ENCODE measurements around the gene EHMT2.
A peak's percentile ranks its signal among the peaks of the same experiment; 100 is the strongest.
"Not testable (repeated sequence)": the region's sequence is repeated elsewhere in the genome, so short reads cannot be mapped to it uniquely, and the experiment has no call there.

Gene EHMT2

DNA sequence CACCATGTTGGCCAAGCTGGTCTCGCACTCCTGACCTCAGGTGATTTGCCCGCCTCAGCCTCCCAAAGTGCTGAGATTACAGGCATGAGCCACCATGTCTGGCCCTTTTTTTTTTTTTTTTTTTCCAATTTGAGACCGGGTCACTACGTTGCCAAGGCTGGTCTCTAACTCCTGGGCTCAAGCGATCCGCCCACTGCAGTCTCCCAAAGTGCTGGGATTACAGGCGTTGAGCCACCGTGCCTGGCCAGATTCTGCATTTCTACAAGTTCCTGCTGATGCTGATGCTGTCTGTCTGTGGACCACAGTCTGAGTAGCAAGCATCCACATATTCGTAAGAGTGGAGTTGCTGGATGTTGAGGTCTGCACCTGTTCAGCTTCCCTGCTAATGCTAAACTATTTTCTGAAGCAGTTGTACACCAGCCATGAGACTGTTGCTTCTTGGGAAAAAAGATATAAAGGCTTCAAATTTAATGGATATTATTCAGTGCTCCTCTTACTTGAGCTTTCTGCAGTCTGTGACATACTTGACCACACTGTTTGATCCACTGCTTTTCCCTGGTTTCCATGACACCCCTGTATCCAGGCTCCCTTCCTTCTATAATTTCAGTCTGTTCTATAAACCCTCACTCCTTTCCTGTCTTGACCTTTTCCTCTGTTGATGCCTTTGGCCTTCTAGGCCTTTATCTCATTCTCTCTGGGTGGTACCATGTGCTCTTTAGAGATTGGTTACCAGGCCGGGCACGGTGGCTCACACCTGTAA lies 14.5 kb upstream of the EHMT2 start:
- DNase-seq, result no peak

DNA sequence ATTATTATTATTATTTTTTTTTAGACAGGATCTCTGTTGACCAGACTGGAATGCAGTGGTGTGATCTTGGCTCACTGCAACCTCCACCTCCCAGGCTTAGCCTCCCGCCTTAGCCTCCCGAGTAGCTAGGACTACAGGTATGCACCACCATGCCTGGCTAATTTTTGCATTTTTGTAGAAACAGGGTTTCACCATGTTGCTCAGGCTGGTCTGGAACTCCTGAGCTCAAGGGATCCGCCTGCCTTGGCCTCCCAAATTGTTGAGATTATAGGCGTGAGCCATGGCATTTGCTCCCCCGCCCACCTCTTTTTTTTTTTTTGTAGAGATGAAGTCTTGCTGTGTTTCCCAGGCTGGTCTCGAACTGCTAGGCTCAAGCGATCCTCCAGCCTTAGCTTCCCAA lies 11.8 kb upstream of the EHMT2 start:
- not testable (repeated sequence) for DNase-seq

DNA sequence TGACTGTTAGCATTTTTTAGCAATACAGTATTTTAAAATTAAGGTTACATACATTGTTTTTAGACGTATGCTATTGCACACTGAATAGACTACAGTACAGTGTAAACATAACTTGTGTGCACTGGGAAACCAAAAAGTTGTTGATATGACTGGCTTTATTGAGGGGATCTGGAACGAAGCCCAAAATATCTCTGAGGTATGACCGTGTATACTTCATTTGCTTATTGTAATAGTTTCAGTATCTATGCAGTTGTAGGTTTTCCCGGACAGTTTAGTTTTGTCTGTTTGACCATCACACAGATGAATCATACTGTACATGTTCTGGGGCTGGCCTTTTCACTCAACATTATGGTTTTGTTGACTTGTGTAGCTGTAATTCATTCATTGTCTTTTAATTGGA lies 11.3 kb upstream of the EHMT2 start:
- no peak for DNase-seq

DNA sequence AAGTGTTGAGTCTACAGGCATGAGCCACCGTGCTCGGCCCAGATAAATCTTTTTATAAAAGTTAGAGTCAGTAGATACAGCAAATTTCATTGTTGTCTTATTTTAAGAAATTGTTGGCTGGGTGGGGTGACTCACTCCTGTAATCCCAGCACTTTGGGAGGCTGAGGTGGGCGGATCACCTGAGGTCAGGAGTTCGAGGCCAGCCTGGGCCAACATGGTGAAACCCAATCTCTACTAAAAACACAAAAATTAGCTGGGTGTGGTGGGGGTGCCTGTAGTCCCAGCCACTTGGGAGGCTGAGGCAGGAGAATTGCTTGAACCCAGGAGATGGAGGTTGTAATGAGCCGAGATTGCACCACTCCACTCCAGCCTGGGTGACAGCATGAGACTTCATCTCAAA lies 10.8 kb upstream of the EHMT2 start:
- not testable (repeated sequence) for DNase-seq

DNA sequence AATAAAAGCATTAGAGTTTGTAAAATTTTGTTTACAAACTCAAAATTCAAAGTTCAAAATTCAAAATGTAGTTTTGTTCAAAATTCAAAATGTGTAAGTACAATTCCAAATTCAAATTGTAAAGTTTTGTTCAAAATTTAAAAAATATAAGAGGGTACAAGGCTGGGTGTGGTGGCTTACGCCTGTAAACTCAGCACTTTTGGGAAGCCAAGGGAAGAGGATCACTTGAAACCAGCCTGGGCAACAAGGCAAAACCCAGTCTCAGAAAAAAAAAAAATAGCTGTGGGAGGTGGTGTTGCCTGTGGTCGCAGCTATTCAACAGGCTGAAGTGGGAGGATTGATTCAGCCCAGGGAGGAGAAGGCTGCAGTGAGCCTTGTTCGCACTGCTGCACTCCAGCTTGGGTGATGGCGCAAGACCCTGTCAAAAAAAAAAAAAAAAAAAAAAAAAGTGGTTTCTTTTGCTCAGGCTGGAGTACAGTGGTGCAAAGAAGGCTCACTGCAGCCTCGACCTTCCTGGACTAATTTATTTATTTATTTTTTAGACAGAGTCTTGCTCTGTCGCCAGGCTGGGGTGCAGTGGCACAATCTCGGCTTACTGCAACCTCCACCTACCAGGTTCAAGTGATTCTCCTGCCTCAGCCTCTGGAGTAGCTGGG lies 9.8 kb upstream of the EHMT2 start:
- DNase-seq, result no peak

DNA sequence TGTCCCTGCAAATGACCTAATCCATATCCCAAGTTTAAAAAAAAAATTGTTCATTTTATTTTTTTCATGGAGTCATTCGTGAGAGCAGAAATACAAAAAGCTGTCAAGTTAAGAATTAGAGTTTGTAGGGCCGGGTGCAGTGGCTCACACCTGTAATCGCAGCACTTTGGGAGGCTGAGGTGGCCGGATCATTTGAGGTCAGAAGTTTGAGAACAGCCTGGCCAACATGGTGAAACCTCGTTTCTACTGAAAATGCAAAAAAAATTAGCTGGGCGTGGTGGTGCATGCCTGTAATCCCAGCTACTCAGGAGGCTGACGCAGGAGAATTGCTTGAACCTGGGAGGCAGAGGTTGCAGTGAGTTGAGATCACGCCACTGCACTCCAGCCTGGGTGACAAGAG lies 9.2 kb upstream of the EHMT2 start:
- not testable (repeated sequence) for DNase-seq

DNA sequence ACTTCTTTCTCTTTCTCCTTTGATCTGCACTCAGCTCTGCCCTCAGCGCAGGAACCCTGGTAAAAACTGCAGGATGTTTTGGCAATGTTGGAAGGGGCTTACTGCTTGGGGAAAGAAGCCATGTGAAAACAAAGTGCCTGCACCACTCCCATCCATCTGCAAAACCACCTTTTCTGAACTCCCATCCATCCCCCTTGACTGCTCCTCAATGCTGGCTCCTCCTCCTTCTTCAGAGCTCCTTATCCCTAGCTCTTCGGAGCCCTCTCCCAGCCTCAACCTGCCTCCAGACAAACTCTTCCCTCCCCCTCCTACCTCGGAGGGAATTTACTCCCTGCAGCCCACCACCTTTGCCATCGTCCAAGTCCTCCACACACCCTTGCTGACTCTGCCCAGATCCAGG lies 8.6 kb upstream of the EHMT2 start:
- no peak for DNase-seq

DNA sequence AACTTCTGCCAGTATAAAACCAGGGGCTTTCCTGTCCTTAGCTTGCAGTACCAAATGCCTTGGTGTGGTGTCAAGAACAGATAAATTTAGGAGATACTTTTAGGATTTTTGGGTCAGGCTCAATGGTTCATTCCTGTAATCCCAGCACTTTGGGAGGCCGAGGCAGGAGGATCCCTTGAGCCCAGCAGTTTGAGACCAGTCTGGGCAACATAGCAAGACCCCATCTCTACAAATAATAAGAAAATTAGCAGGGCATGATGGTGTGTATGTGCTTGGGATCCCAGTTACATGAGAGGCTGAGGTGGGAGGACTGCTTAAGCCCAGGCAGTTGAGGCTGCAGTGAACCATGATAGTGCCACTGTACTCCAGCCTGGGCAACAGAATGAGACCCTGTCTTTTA lies 7.5 kb upstream of the EHMT2 start:
- no peak for DNase-seq

DNA sequence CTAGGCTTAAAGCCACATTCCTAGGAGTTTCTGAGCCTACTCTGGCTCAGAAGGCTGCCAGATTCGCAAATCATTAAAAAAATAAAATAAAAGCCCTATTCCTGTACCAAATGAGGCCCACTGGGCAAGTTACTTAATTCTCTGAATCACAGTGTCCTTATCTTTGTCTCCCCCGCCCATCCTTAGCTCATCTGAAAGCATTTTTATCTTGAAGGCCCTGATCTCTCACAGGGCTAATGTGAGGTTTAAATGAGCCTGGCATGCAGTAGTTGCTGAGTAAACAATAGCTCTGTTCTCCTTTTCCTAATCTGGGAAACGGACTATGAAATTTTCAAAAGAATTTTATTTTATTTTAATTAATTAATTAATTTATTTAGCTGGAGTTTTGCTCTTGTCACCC lies 6.5 kb upstream of the EHMT2 start:
- no peak for DNase-seq

DNA sequence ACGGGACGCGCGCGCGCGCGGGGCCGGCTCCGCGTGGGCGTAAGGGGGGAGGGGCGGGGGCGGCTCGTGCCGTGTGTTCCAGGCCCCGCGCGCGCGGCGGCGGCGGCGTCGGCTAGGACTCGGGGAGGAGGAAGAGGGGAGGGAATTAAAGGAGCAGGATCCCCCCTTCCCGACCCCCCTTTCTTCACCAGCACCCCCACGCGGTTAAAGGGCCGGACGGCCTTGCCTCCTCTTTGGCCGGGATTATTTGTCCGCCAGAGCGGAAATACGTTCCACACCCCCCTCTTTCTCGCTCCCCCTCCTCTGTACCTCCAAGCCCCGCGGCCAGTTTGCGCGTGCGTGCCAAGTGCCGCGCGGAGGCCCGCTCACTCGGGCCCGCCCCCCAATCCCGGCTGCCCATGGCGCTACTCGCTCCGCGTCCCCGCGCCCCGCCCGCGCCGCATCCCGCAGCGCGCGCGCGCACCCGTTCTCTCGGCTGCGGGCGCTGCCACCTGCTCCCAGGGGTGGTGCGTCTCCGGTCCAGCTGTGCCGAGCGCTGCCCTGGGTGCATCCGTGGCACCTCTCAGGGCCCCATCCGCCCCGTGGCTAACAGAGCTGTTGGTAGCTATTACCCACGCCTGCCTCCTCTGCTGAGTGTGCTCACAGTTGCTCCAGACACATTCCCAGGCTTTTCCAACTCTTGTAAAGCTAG lies 4.6 kb upstream of the EHMT2 start, which contains the start of gene ZBTB12:
Gene ZBTB12 (minus strand): TSS at position 134 of the 691 bp plus-strand sequence. CDS start 781 bp downstream, outside the sequence.
- DNase-seq, result peak; percentile 94

DNA sequence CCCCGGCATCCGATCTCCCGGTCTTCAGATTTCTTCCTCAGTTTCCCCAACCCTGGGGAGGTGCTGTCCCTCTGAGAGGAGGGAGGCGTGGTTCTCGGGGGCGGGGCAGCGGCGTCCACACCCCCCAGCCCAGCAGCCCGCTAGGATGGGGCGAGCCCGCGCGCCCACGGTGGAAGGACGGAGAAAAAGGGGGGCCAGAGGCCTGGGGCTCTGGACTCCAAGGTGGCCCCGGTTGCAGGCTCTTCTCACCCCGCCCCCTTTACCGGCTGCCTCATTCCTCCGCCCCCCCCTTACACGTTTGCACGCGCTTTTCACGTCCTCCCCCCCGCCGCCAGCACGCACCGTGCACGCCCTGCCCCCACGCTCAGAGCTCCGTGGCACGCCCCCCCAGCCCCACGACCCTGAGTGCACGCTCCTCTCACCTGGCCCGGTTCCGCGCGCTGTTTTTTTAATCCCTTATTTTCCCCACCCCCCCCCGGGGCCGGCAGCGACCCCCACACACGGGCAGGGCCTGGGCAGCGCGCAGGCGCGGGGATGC lies 4.0 kb upstream of the EHMT2 start:
- DNase-seq, result peak; percentile 24

DNA sequence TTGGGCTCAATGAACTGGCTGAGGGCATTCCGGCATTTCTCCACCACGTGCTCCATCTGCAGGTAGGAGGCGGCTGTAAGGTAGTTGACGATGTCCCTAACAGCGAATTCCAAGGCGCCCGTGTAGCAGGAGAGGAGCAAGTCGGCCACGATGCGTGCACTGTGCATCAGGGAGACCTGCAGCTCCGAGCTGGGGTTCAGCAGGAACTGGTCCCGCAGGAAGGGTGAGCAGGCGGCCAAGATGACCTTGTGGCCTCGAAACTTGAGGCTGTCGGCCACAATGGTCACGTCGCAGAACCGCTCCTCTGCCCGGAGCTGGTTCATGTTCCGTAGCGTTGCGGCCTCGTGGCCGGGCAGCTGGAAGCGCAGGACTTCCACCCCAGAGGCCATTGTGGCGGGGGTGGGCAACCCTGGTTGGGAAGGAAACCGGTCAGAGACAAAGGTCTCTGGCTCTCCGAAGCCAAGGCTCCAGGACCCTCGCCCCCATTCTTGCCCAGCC lies 3.5 kb upstream of the EHMT2 start:
- DNase-seq, result no peak

DNA sequence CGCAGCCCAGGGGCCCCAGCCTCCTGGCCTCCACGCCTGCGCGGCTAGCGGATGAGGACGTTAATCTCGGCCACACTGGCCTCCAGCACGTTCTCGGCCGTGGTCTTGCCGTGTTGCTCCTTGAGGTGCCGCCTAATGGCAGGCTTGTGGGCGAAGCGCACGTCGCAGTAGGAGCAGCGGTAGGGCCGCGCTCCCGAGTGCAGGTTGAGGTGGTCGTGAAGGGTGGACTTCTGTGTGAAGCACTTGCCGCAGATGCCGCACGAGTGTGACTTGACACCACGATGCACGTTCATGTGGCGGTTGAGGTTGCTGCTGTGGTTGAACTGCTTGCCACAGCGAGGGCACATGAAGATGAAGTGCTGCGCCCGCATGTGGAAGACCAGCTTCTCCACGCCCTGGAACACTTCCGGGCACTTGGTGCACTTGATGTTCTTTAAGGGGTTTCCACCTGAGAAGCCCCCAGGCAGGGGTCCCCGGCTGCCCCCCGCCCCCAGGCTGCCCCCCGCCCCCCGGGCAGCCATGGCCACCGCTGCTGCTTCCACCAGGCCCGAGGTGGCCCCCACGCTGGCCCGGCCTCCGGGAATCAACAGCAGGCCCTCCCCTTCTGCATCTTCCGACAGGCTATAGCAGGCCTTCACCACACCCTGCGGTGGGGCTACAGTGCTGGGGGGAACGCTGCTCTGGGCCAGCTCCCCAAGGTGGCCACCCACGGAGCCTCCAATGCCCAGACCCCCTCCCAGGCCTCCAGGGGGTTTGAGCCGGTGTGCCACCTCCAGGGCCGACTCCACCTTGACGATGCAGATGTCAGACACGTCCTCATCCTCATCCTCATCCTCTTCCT lies 2.6 kb upstream of the EHMT2 start:
- no peak for DNase-seq

DNA sequence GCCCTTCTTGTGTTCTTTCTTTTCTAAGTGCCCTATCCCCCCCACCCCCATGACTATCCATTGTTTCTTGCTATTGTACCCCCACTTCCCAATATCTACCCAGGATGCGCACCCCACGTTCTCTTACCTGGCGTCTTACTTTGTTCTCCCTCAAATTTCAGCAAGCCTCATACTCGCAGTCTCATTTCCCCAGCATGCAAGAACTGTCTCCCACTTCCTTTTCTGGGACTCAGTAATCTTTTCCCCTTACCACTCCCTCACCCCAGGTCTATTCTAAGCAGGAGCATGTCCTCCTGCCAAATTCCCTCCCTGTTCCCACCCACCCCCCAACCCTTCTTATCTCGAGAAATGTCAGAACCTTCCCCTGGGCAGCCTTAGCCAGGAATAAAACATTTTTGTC lies 1.7 kb upstream of the EHMT2 start:
- DNase-seq, result no peak

DNA sequence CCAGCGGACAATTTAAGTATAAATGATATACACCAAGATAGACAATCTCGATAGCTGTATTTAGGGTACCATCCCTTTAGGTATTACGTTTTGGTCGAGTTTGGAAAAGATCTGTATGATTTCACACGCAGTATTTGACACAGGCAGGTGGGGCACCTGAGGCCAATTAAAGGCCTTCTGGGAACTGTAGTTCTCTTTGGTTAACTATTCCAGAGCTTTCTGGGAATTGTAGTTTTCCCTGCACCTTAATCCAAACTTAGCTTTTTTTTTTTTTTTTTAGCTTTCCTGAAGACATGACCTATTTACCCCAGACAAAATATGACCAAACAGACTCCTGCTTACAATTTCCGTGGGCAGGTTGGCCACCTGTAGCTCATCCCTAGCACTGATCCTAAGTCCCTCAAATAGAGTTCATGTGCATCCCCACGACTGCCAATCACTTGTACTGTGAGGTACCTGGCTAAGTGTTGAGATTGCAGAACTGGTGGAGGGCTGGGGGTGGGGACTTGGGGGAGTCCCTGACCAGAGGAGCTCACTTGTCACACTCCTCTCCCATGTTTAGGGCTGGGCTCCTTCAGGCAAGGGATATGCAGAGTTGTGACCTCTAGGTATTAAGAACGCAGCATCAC lies 999 bp upstream of the EHMT2 start:
- peak; percentile 66 for DNase-seq

DNA sequence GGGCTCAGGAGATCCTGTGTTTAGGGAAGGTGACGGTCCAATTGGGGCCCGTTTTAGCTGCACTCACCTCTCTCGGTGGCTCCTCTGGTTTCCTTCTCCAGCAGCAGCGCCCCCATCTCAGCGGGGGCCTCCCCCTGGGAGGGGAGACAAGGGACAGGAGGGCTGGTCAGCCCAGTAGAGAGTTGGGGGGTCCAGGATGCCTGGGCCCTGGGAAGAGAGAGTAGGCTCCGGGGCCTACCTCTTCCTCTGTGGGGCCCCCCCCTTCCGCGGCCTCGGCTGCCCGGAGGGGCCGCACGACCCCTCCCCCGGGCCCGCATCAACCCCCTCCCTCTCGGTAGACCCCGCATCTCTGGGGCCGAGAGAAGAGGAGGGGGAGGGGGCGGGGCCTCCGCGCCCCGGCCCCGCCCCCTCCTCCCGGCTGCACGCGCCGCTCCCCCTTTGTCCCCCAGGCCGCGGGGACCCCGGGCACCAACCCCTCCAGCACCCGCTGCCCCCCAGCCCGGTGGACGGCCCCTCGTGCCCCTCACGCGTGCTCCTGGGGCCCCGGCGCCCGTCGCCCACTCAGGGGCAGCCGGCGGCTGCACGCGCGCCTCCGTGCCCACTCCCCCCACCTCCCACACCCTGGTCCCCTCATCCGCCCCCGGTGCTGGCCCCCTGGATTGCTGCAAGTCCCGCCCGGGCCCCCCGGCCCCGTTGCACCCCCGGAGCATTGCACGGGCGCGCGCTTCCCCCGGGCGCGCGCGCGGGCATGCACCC lies 464 bp downstream of the EHMT2 start:
- peak; percentile 5 for DNase-seq

DNA sequence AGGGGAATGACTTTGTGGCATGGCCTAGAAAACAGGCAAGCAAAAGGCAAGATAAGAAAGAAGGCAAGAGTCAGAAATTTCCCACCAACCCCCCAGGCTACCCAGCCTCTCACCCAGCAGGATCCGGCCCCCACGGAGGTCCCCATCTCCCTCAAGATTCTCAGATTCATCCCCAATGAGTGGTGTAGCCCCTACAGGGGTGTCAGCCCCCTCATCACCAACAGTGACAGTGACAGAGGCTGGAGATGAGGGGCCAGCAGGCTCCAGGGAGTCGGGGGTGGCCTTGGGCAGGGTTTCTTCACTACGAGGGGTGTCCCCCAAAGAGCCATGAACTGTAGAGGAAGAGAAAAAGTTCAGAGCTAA lies 1.0 kb downstream of the EHMT2 start:
- no peak for DNase-seq

DNA sequence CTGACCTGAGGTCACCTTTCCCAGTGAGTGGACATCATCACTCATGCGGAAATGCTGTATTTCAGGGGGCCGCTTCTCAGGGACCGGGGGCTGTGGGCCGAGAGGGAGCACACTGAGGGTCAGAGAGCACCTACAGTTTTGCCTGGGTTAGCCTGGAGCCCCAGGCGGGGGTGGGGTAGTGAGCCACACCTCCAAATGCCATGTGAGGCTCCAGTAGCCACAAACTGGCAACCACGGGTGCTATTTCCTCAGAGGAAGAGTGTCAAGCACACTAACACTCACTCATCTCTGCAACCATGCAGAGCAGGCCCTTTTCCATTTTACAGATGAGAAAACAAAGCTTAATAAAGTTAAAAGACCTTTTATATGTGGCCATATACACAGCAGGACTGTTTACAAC lies 4.7 kb downstream of the EHMT2 start:
- DNase-seq, result no peak

DNA sequence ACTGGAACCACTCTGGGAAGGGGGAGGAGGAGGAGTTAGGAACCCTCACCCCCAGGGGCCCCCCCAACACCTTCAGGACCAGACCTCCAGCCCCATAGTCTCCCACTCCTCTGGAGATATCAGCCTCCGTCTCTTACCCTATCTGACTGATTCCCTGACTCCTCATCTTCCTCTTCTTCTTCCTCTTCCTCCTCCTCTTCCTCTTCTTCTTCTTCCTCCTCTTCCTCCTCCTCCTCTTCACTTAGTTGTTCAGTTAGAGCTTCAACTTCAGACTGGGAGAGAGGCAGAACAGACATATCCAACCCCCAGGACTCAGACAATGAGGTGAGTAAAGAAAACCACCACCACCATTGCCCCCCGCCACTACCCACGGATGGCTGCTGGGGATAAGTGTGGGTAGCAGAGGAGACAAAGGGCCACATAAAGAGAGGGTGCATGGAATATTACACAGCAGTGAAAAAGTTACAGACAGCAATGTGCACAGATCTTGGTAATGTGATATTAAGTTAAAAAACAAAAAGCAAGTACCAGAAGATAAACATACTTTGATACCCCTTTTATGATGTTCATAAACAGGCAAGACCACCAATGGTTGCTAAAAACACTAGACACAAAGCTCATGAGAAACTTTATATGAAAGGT lies 8.0 kb downstream of the EHMT2 start:
- DNase-seq, result no peak

DNA sequence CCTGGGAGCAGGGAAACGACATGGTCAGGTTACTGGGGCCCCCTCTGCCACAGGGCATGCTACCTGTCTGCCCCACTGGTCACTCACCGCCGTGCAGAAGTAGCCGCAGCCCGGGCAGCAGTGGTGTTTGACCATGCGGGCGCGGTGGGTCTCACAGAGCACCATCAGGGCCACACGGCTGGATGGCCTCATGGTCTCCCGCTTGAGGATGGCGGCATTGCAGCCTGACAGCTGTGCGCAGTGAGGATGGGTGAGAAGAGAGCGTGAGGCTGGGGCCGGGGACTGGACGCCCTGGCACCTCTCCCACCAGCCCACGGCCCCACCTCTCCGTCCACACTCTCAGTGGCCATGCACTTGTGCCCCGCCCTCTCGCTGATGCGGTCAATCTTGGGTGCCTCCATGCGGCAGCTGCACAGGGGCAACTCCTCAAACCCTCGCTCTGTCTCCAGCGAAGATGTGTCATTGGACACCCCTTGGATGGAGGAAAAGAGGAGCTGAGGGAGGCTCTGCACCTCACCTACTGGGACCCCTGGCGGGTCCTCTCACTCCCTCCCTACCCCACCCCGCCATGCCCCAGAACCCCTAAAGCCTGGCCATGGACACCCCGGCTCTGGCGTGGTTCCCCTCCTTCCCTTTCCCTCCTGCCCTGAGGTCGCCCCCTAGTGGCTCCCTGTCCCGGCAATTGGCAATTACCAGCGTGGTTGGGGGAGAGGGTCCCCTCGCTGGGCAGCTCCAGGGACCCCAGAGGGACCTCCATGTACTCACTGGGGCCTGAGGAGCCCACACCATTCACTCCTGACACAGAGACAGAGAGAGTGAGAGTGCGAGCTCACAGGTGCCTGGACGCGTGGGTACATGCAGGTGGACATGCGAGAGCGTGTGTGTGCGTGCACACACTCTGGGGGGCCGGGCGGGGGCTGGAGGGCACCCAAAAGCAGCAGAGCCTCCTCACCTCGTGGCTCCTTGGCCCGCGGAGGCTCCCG lies 8.9 kb downstream of the EHMT2 start:
- DNase-seq, result no peak

Data from NCI-H1105 treated with DMSO at 0.1 percent for 48 hours (cell line).